Germinal center (tissue), 1 donor: ENCODE measurements around the gene PRSS56.

Experiments used
- DNase-seq: peaks from one replicate; pipeline ENCODE4 v3.0.0; 2012; ENCODE audit warnings: mixed read lengths, low spot score

The PRSS56 gene

DNA sequence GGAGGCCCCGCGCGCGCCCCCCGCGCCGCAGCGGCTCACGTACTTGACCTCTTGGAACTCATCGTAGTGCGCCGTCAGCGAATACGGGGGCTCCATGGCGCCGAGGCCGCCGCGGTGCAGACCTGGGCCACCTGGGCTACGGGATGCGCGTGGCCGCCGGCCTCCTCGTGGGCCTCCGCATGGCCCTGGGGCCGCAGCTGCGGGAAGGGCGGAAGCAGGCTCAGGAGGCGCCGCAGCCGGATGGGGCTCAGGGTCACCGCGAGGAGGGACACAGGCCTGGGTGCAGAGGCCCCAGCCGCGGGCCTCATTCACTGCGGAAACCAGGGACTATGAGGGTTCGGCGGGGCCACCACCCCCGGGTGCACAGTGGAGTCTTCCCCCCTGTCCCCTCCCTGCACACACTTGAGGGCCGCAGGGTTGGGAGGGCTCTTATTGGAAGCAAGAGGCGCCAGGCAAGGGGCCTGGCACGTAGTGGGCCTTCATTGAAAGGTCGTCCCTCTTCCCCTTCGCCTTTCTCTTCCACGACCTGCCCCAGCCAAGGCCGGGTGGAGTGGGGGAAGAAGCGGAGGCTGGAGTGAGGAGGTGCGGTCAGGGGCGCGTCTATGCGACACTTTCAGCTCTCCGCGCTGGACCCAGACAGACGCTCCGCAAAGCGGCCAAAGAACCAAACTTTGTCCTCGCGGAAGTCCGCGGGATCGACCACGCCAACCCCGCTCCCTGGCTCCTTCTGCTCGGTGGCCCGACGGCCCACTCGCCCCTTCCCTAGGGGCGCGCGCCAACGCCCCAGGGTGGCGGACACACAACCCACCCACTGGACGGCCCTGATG is 33.4 kb upstream of the PRSS56 start:
- DNase-seq, result no peak

DNA sequence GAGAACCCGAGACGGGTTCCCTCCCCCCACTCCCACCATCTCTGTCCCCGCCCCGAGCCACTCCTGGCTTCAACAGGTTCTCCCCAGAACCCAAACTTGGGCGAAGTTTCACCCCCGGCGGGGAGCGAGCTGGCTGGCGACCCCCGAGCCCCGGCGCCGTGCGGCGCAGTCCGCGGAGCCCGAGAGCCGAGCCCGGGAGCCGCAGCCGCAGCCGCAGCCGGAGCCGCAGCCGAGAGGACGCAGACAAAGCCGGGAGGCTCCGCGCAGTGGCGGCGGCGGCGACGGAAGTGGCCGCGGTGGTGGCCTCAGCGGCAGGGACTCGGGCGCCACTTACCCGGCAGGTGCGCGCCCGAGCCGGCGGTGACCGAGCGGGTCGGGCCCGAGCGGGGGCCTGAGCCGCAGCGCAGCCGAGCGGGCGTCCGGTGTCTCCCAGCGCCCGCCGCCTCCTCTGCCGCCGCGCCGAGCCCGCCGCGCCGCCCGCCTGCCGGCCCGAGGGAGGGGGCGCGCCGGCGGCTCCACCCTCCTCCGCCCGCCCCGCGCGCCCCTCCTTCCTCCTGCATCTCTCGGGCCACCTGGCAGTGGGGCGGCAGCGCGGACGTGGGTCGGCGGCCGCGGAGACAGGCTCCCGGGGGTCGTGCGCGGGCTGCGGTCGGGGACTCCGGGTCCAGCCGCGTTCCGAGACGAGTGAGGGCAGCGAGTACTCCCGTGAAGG is 32.6 kb upstream of the PRSS56 start, which contains the start of gene ECEL1:
Gene ECEL1 (minus strand): TSS at position 450 of the 712 bp plus-strand sequence. CDS start 1,181 bp downstream, outside the sequence.
- DNase-seq, result peak; percentile 32

DNA sequence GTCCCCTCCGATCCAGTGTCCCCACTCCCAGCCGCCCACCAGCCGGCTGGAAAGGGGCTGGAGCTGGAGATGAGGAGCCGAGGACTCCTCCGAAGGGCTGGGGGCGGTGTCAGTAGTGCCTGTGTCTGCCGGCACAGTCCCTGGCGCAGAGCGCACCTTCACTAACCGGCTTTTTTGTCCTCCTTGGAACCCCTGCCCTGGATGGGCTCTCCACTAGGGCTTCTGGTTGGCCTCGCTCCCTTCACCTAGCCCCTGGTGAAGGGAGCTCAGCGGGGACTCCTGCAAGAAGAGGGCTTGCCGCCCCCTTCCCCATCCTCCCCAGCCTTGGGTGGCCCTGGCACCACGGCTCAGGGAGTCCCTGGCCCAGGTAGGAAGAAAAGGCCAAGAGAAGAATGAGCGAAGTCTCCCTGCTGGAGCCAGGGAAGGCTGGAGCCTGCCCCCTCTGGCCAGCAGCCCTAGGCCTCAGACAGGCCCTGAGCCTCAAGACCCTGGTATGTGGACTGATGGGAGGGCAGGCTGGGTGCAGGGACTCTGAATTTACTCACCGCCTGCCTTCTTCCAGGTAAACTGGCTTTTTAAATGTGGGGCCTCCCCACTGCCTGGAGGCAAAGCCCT is 32.0 kb upstream of the PRSS56 start:
- no peak for DNase-seq

DNA sequence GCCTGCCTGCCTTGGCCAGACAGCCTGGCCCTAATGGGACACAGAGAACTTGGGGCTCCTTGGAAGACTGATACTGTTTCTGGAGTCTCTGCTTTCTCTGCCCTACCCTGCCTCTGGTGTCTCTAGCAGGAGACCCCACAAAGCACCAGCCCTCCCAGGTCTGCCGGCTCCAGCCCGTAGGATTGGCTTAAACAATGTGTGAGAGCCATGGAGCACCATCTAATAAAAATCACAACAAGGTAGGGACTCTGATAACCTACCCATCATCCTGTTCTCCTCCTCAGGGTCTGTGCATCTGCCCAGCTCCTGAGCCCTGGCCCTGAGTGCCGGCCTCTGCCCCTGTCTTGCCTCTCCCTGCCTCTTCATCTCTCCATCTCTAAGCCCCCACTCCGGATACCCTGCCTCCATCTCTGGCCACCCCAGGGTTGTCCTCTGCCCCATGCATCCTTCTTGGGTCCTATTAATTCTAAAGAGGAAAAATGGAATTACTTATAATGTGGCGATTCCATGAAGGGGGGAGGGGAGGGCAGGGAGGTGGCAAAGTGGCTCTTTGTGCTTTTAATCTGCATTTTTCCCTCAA is 31.4 kb upstream of the PRSS56 start:
- DNase-seq, result no peak

DNA sequence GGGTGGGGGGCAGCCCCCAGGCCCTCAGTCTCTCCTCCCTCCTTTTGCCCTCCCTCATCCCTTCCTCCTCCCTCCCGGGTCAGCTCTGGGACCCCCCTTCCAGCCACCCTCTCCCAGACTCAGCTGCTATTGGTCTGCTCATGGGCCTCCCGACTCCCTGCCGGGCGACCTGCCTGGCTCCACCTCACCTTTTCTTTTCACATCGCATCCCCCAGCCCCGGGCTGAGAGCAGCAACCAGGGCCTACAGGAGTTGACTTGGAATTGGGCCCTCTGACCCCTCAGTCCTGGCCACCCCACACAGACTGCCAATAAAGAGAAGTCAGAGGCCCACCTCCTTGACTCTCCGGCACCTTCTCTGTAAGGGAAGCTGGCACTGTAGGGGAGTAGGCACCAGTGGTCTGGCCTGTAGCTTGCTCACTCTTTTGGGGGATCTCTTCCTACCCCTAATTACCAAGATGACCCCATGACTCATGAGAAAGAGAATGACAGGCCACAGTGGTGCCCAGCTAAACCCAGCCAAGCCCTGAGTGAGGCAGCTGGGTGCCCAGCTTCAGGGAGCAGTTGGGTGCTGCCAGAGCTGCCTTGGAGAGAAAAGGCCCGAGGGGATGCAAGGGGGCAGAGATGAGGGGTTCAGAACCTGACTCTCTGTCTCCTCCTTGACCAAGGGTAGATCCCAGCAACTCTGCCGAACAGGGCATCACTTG is 30.5 kb upstream of the PRSS56 start:
- DNase-seq, result no peak

DNA sequence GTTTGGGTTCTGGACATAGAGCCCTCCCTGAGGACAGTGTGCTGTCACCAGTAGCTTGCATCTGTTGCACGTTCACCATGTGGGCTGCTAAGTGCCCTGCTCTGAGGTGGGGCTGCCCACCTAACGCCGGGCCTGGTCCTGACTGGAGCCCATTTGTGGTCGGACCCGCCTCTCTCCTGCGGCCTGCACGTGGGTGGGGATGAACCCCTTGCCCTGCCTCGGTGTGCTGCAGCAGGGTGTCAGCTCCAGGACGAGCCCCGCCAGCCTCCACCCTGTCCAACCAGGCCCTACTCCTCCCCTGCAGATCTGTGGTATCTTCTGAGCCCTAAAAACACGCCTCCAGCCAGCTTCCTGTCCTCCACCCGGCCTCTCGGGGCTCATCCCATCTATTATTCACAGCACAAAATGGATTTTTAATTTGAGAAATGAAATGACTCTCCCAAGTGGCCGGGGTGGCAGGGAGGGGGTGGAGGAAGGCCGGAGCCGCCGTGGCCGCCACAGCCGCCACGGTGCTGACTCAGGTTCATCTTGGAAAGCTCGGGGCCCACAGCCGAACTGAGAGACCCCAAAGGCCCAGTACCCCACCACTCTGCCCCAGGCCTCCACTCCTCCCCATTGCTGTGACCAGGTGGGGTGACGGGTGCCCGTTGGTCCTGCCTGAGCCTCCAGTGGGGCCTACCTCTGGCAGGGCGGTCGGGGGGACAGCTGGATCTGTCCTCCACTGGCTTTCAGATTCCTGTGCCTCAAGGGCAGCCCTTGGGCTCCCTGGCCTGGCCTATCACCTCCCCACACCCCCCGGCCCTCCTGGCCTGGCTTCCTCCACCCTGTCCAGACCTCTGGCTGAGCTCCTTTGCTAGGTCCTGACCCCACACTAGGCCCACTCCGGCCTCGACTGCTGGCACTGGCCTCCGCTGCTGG is 29.7 kb upstream of the PRSS56 start:
- no peak for DNase-seq

DNA sequence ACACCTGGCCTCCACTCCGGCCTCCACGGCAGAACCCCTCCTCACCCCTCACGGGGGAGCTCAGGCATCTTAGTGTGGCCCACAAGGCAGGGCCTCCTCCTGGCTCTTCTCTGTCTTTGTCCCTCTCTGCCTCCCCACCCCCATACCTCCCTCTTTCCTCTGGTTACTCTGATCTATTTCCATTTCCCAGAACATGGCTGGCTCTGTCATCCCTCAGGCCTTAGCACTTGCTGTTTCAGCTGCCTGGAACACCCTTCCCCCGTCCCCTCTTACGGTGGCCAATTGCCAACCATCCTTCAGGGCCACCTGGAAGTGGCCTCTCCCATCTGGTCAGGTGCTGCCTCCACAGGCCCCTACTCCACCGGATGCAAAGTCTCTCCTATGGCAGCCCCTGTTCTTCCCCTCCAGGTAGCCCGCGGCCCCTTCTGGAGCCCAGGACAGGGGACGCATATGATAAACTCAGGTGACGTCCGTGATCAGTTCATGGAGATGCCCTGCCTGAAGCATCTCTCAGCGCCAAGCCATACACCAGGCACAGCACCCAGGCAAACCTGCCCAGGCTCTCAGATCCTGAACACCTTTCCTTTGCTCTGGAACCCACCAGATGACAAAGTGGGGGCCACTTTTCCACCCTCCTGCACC is 28.9 kb upstream of the PRSS56 start:
- no peak for DNase-seq

DNA sequence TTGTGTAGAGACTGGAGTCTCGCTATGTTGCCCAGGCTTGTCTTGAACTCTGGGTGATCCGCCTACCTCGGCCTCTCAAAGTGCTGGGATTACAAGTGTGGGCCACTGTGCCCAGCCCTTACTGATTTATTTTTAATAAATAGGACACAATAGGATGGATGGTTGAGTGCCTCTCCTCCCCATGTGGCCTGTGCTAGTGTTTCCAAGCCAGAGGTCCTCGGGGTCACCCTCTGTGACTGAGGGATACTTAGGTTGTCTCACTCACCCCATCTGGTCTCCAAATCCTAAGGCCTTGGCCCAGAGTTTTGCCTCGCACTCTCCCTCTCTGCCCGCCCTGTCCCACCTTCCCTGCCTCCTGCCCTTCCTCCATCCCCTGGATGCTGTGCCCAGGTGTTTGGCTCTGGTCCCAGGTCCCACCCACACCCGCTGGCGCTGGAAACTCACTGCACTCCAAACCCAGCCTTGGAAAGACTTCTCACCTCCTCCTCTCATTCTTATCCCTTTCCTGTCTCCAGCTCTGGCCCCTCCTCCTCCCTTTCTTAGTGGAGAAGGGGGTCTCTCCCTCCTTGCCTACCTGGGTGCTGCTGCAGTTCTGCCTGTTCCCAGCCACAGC is 27.8 kb upstream of the PRSS56 start:
- DNase-seq, result no peak

DNA sequence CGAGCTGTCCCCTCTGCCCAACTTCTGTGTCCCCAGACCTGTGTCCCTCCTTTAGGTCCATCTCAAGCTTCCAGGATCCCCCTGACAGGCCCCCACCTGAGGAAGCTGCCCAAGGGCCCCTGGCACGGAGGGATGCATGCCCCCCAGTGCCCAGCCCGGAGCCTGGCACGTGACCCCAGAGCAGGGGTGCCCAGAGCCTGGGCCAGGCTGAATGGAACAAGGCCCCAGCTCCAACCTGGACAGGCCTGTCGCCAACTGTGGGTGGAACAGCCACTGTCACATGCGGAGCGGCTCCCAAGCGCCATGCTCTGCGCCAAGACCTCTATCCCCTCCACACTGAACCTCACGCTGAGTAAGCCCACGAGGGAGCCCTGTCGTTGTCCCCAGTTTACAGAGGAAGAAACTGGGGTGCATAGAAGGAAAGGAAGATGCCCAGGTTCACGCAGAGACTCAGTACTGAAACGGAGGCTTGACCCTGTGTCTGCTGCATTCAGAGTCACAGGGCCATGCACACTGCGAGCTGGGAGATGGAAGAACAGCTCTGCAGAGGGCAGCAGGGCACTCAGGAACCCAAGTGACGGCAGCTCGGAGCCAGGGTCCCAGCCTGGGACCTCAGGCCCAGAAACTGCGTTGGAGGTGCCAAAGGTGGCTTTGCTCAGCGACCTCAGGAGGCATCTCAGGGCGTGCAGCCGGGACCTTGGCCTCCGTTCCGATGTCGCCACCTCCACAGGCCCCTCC is 27.1 kb upstream of the PRSS56 start:
- DNase-seq, result no peak

DNA sequence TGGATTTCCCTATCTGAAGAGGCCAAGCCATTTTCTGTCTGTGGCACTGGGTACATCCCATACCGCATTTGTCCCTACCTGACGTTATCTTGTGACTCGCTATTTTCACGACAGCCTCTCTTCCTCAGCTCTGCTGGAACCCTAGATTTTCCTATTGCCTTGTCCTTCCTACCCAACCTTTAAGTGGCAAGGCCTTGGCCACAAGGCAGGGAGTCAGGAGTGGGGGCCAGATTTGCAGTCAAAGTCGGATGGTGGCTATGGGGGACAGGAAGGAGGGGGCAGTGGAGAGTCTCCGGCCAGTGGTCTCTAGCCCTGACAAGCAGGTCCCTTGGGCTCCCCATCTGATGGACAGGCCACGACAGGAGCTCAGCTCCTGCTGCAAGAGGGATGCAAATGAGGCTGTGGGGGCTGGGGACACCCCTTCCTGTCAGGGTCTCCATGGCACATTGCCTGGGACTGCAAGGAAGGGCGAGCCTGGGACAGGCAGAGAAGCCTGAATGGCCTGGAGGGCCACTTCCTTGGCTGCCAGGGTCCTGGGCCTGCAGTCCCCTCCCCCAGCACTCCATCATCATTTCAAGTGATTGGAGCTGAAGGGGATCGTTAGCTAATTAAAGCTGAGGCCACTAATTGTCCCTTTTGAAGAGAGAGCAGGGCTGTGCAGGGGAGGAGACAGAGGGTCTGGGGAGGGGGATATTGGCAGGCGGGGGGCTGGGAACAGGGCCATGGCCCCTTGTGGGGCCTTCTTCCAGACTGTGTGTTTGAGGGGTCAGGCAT is 26.3 kb upstream of the PRSS56 start:
- DNase-seq, result no peak

DNA sequence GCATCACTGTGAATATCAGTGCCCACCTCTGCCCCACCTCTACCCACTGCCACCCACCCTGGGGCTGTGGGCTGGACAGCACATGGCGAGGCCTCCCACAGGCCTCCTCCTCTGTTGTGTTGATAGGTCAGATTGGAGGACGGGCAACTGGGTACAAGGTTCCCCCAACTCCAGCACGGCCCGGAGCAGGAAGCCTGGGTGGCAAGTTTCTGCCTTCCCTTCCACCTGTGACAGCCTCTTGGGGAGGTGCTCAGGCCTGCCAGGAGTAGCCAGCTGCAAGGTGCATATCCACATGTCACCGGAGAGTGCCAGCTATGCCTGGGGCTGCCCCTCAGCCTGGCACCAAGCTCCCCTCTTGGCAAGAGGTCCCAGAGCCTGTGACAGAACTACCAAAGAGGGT is 25.6 kb upstream of the PRSS56 start:
- DNase-seq, result no peak

DNA sequence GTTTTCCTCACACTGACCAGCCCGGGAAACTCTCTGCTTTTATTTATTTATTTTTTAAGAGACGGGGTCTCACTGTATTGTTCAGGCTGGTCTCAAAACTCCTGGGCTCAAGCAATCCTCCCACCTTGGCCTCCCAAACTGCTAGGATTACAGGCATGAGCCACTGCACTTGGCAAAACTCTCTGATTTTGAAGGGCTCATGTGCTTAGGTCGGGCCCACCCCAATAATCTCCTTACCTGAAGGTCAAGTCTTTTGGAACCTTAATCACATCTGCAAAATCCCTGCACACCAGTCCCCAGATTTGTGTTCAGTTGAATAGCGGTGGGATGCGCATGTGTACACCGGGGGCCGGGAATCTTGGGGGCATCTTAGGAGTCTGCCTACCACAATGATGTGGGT is 24.9 kb upstream of the PRSS56 start:
- DNase-seq, result no peak

DNA sequence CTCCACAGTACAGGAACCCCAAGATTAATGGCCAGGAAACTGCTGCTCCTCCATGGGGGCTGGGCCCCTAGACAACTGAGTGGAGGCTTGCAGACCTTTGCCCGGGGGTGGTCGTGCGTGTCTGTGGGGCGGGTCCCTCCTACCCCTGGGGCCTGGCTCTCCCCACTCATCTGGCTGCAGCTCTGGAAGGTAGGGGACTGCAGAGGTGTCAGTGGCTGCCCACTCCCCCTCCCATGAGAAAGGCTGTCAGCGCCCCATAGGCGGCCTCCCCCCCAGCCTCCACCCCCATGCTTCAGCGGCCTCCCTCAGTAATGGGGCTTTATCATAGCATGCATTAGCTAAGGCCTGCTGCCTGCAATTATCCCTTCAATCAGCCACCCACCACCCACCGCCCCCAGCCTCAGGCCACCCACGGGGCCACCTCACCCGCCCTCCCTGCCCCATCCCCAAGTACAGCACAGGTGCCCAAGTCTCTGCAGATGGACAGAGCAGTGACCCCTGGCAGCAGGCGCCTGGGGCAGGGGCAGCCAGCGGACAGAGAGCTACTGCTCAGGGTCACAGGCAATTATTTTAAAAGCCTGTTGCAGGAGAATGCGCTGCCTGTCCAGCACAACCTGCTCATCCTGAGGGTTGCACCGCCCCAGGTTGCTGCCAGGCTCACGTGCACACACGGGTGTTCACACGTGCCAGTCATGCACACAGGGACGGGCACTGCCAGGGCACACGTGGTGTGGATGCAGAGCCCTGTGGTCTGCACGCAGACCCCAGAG is 23.5 kb upstream of the PRSS56 start:
- DNase-seq, result no peak

DNA sequence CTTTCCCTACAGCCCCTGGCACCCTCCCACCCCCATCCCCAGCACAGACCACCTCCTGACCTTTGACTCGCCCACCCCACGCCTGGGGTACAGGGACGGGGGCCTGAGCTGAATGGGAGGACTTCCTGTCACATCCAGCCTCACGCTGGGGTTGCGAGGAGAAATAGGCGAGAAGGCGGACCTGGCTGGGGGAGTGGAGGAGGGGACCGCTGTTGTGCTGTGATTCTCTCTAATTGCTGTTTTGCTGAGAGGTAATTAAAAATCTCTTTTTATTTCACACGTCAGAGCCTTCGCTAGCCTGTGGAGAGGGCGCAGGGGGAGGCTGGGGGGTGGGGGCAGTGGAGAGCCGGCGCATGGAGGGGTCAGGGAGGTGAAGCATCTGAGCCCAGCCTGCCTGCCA is 22.8 kb upstream of the PRSS56 start:
- no peak for DNase-seq

DNA sequence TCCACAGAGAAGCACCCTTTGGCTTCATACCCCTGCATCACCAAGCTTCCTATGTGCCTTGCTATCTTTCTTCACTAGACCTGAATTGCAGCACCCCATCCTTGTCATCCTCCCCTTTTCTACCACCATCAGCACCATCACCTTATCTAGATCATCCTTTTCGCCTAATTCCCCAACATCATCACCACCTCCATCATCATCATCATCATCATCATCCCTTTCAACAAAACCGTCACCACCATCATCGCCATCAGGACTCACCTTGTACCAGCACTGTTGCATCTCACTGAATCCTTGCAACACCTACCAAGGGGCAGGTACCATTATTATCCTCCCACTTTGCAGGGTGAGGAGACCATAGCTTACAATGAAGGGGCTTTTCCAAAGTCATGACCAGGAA is 21.7 kb upstream of the PRSS56 start:
- no peak for DNase-seq

DNA sequence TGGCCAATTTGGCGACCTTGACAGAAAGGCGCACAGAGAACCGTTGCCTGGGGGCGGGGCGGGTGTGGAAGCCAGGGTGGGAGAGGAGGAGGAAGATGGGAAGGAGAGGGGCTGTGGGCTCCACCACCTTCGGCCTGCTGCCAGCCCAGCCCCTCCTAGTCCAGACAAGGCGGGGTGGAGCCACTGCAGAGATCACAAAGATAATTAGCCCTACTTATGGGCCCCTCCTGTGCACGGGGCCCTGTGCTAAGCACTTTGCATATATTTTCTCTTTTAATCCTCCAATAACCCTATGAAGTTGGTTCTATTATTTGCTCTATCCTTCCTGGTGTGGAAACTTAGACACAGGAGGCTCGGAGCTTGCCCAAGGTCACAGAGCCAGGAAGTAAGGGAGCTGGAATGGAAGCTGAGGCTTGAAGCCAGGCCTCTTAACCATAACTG is 18.8 kb upstream of the PRSS56 start:
- DNase-seq, result no peak

DNA sequence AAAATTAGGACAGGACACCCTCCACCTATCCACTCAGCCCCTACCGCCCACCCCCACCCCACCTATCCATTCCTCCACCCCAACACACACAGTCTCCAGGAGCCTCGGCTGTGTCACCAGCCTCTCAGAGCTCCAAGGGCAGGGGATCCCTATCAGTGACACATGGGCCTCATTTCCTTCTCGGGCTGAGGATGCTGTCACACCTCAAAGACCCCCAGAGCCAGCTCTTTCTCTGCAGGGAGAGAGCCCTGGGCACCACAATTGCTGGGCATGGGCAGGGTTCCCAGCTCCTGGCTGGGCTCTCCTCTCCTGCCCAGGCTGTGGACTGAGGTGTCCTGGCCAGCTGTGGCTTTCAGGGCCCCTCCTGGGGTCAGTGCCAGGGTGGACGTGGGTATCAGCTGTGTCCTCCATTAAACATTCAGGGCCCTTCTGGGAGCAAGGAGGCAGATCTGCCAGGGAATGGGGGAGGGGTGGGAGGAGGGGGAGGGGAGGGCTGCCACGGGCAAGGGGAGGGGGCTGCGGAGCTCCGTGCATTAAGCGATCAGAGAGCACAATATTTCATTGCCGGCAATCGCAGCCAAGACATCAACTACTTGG is 18.3 kb upstream of the PRSS56 start:
- no peak for DNase-seq
